NCI-H510A treated with DMSO at 0.1 percent for 48 hours (cell line): ENCODE data around the gene C22orf31.

Experiments used
- DNase-seq: peaks from one replicate; lab custom pipeline; 2025; lab: John Stamatoyannopoulos, UW

The C22orf31 gene

GRCh38 chr22:29081517-29082236 is 20.0 kb upstream of the C22orf31 start:
- no peak for DNase-seq

- DNase-seq = no peak
Measured at GRCh38 chr22:29080106-29080975, 18.7 kb upstream of the C22orf31 start.

- peak; percentile 89 for DNase-seq
Measured at GRCh38 chr22:29079218-29079901, 17.7 kb upstream of the C22orf31 start.

GRCh38 chr22:29078869-29079207 is 17.2 kb upstream of the C22orf31 start:
- DNase-seq = no peak

GRCh38 chr22:29078036-29078868 is 16.6 kb upstream of the C22orf31 start:
- DNase-seq = peak; percentile 50

- no peak for DNase-seq
Measured at GRCh38 chr22:29074276-29074772, 12.7 kb upstream of the C22orf31 start.

- no peak for DNase-seq
Measured at GRCh38 chr22:29073618-29074275, 12.1 kb upstream of the C22orf31 start.

- no peak for DNase-seq
Measured at GRCh38 chr22:29072979-29073617, 11.5 kb upstream of the C22orf31 start, which contains the start of gene KREMEN1. TSS of gene KREMEN1 (plus strand) at chr22:29073035. CDS start at chr22:29073131, 96 bp downstream.

GRCh38 chr22:29072193-29072978 is 10.8 kb upstream of the C22orf31 start:
- DNase-seq = peak; percentile 76

GRCh38 chr22:29071261-29072045 is 9.8 kb upstream of the C22orf31 start:
- DNase-seq = peak; percentile 35

GRCh38 chr22:29070490-29070889 is 8.9 kb upstream of the C22orf31 start:
- no peak for DNase-seq

GRCh38 chr22:29069463-29069862 is 7.8 kb upstream of the C22orf31 start:
- no peak for DNase-seq

GRCh38 chr22:29065468-29066190 is 4.0 kb upstream of the C22orf31 start:
- no peak for DNase-seq

GRCh38 chr22:29062286-29062821 is 723 bp upstream of the C22orf31 start:
- no peak for DNase-seq

GRCh38 chr22:29060931-29061330 is 700 bp downstream of the C22orf31 start:
- DNase-seq = no peak

- DNase-seq = no peak
Measured at GRCh38 chr22:29060251-29060869, 1.3 kb downstream of the C22orf31 start.

GRCh38 chr22:29056472-29056871 is 5.2 kb downstream of the C22orf31 start:
- DNase-seq = no peak
